Measurements from ENCODE around the gene SMIM13. TPM values are rescaled to one million over a fixed set of nuclear protein-coding genes. Genes with fewer than 3 reads are reported as not detected.

The SMIM13 gene
- total RNA-seq, 2 experiments from 2014 or later, result 3.0 to 4.6 TPM

GRCh38 chr6:11069760-11070159 is 23.9 kb upstream of the SMIM13 start:
- CTCF ChIA-PET, result interaction anchor here (0.7 to 1.4 kb wide), 2 partner anchors 20 to 255 kb away, joined by 3 read pairs; no protein-coding TSS in a partner anchor
- Mint-ChIP-seq H3K27ac (no peak overlapping the region), H3K36me3 (ENCODE audit: low read depth) (no peaks in the 10 kb centered on the region), H3K27me3 (peaks cover 9% of the 10 kb centered on the region), H3K4me3 (no peak overlapping the region), H3K9me3 (no peaks in the 10 kb centered on the region), H3K4me1 (ENCODE audit: low read depth) (no peaks in the 10 kb centered on the region)
- Histone ChIP-seq H3K4me3 (ENCODE audit: low read length) (no peak overlapping the region), H3K27me3 (ENCODE audit: control insufficient read depth in 1 of 2, insufficient read depth in 2 of 2, low read length in 2 of 2) (no peaks in the 10 kb centered on the region), H3K27ac (ENCODE audit: low read depth in 1 of 2, low read length in 2 of 2) (no peak overlapping the region), H3K4me1 (ENCODE audit: insufficient read depth, low read length) (no peaks in the 10 kb centered on the region), H3K36me3 (ENCODE audit: insufficient read depth, low read length) (no peaks in the 10 kb centered on the region), H3K9me3 (ENCODE audit: control insufficient read depth in 1 of 2, insufficient read depth in 1 of 2, low read length in 2 of 2) (no peaks in the 10 kb centered on the region)
- ATAC-seq (ENCODE audit: poor library complexity) (no peak), DNase-seq (no peak)
- TF ChIP-seq CTCF (IDR thresholded peaks at IDR 0.05), result no peak
- POLR2A ChIA-PET, result interaction anchor here (0.6 kb wide), 1 partner anchor 10 kb away, joined by 3 read pairs; no protein-coding TSS in a partner anchor
- intact Hi-C loops (cut with DNase I, micrococcal nuclease), result loop anchor here (2.0 kb wide), 1 partner anchor 591 kb away; no protein-coding TSS in a partner anchor

- H3K27me3 ChIP-seq (ENCODE audit: control insufficient read depth in 1 of 2, insufficient read depth in 2 of 2, low read length in 2 of 2), result no peaks in the 10 kb centered on the region
- H3K9me3 Mint-ChIP-seq, result no peaks in the 10 kb centered on the region
- intact Hi-C loops (cut with DNase I, micrococcal nuclease), result no loop called here
- no peaks in the 10 kb centered on the region for H3K36me3 Mint-ChIP-seq (ENCODE audit: low read depth)
- H3K4me1 Mint-ChIP-seq (ENCODE audit: low read depth), result no peaks in the 10 kb centered on the region
- no peak overlapping the region for H3K27ac Mint-ChIP-seq
- H3K27me3 Mint-ChIP-seq, result peaks cover 4% of the 10 kb centered on the region
- no peak overlapping the region for H3K4me3 Mint-ChIP-seq
- POLR2A ChIA-PET, result no interaction called here
- H3K4me1 ChIP-seq (ENCODE audit: insufficient read depth, low read length), result no peaks in the 10 kb centered on the region
- ATAC-seq (ENCODE audit: poor library complexity), result no peak
- H3K27ac ChIP-seq (ENCODE audit: low read depth in 1 of 2, low read length in 2 of 2), result no peak overlapping the region
- no peaks in the 10 kb centered on the region for H3K36me3 ChIP-seq (ENCODE audit: insufficient read depth, low read length)
- H3K9me3 ChIP-seq (ENCODE audit: control insufficient read depth in 1 of 2, insufficient read depth in 1 of 2, low read length in 2 of 2), result no peaks in the 10 kb centered on the region
- DNase-seq, result no peak
- CTCF ChIA-PET, result interaction anchor here (0.6 kb wide), 1 partner anchor 644 kb away, joined by 3 read pairs; no protein-coding TSS in a partner anchor
- no peak for TF ChIP-seq CTCF (IDR thresholded peaks at IDR 0.05)
- no peak overlapping the region for H3K4me3 ChIP-seq (ENCODE audit: low read length)
These were observed 21.5 kb upstream of the SMIM13 start for GRCh38 chr6:11072101-11072500.

GRCh38 chr6:11076540-11076939 is 17.1 kb upstream of the SMIM13 start:
- intact Hi-C loops (cut with DNase I, micrococcal nuclease), result no loop called here
- Histone ChIP-seq H3K36me3 (ENCODE audit: insufficient read depth, low read length) (no peaks in the 10 kb centered on the region), H3K9me3 (ENCODE audit: control insufficient read depth in 1 of 2, insufficient read depth in 1 of 2, low read length in 2 of 2) (no peaks in the 10 kb centered on the region), H3K27me3 (ENCODE audit: control insufficient read depth in 1 of 2, insufficient read depth in 2 of 2, low read length in 2 of 2) (no peaks in the 10 kb centered on the region), H3K4me3 (ENCODE audit: low read length) (no peak overlapping the region), H3K27ac (ENCODE audit: low read depth in 1 of 2, low read length in 2 of 2) (no peak overlapping the region), H3K4me1 (ENCODE audit: insufficient read depth, low read length) (no peaks in the 10 kb centered on the region)
- Mint-ChIP-seq H3K4me1 (ENCODE audit: low read depth) (no peaks in the 10 kb centered on the region), H3K36me3 (ENCODE audit: low read depth) (no peaks in the 10 kb centered on the region), H3K27me3 (no peaks in the 10 kb centered on the region), H3K9me3 (no peaks in the 10 kb centered on the region), H3K27ac (no peak overlapping the region), H3K4me3 (no peak overlapping the region)
- CTCF ChIA-PET, result interaction anchor here (1.2 kb wide), 2 partner anchors 12 to 13 kb away, joined by 3 to 4 read pairs; no protein-coding TSS in a partner anchor
- DNase-seq (no peak), ATAC-seq (ENCODE audit: poor library complexity) (no peak)
- POLR2A ChIA-PET, result no interaction called here
- TF ChIP-seq CTCF (IDR thresholded peaks at IDR 0.05), result no peak
